Karpas-422 (cell line): ENCODE data around the gene NHERF2. TPM values are rescaled to one million over a fixed set of nuclear protein-coding genes. Genes with fewer than 3 reads are reported as not detected.

Source experiments
- DNase-seq: peaks from one replicate; pipeline ENCODE4 v3.0.0-alpha.2; 2015
- H2AFZ ChIP-seq: fragments of 200-600 bp; sonication (generic); 2 replicates; pipeline ENCODE4 v1.6.1; 2014; ENCODE audit warnings: antibody characterized with exemption, low read length, mixed read lengths
- H3K27ac ChIP-seq: fragments of 200-600 bp; sonication (generic); 2 replicates; pipeline ENCODE4 v1.5.1; 2014; ENCODE audit warnings: mild to moderate bottlenecking, low read length, moderate library complexity
- H3K27me3 ChIP-seq: fragments of 200-600 bp; sonication (generic); 2 replicates; pipeline ENCODE4 v1.6.1; 2014; ENCODE audit warnings: low read length, mixed read lengths
- H3K36me3 ChIP-seq: fragments of 200-600 bp; sonication (generic); 2 replicates; pipeline ENCODE4 v1.6.1; 2014; ENCODE audit warnings: low read length, mixed read lengths; ENCODE audit not compliant: insufficient read depth
- H3K4me1 ChIP-seq: fragments of 200-600 bp; sonication (generic); 2 replicates; pipeline ENCODE4 v1.6.1; 2014; ENCODE audit warnings: mild to moderate bottlenecking, low read length, mixed read lengths
- H3K4me2 ChIP-seq: fragments of 200-600 bp; sonication (generic); 2 replicates; pipeline ENCODE4 v1.6.1; 2014; ENCODE audit warnings: low read length, low read depth, mild to moderate bottlenecking; ENCODE audit not compliant: poor library complexity, severe bottlenecking
- H3K4me3 ChIP-seq: fragments of 200-600 bp; sonication (generic); 2 replicates; pipeline ENCODE4 v1.5.1; 2014; ENCODE audit warnings: mild to moderate bottlenecking, antibody characterized with exemption, low read length, mixed read lengths
- H3K79me2 ChIP-seq: fragments of 200-600 bp; sonication (generic); 2 replicates; pipeline ENCODE4 v1.6.1; 2014; ENCODE audit warnings: mild to moderate bottlenecking, low read length, mixed read lengths
- H3K9ac ChIP-seq: fragments of 200-600 bp; sonication (generic); 2 replicates; pipeline ENCODE4 v1.6.0; 2014; ENCODE audit warnings: low read length
- H3K9me2 ChIP-seq: fragments of 200-600 bp; sonication (generic), shearing (Covaris generic); replicated peaks from 2 replicates; pipeline ENCODE4 v1.6.0; 2014; ENCODE audit warnings: mild to moderate bottlenecking, low read length, moderate library complexity; ENCODE audit not compliant: insufficient read depth
- H3K9me3 ChIP-seq: fragments of 300-700, 200-600 bp; sonication (generic); 2 replicates; pipeline ENCODE4 v1.6.1; 2014; ENCODE audit warnings: low read length, mixed read lengths
- H4K20me1 ChIP-seq: fragments of 200-600 bp; sonication (generic); 2 replicates; pipeline ENCODE4 v1.6.1; 2014; ENCODE audit warnings: mild to moderate bottlenecking, antibody characterized with exemption, low read length, low read depth; ENCODE audit not compliant: insufficient read depth
- total RNA-seq: library from RNA; depleted of rRNA; stranded (reverse); fragments of >200 nt; shearing (Covaris generic); gene quantifications from 2 replicates; pipeline ENCODE4 v1.2.3, GENCODE V29; 2014; ENCODE audit warnings: low replicate concordance

NHERF2 gene
- total RNA-seq, 1 experiment from 2014 or later: not detected

DNA sequence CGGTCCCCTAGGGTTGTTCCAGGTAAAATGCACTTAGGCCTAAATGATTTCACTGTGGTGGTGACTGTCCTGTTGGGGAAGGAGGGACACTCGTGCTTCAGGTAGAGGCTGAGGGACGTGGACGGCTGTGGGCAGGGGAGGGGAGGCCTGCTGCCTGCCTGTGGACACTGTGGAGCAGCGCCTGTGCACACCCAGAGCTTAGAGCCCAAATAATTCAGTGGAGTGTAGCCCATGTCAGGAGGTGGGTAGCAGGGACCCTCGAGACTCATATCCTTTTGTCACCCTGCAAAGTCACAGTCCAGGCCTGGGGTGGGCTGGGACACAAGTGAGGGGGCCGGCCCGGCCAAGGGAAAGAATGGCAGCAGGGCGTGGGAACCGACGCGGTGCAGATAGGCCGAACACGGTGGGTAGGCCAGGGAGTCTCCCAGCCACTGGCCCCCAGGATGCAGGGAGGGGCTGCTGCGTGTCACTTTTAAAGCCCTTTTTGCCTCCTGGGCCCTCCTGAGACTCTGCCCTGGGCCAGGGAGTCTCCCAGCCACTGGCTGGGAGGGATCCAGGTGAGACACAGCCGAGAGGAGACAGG, 733 bp upstream of the NHERF2 start:
- Histone ChIP-seq H3K79me2 (no peaks in the 10 kb centered on the region), H4K20me1 (no peaks in the 10 kb centered on the region), H3K27me3 (no peaks in the 10 kb centered on the region), H3K4me3 (no peak overlapping the region), H3K4me1 (peaks cover 7% of the 10 kb centered on the region), H3K36me3 (no peaks in the 10 kb centered on the region), H3K4me2 (no peak overlapping the region), H3K9ac (no peak overlapping the region), H3K27ac (no peak overlapping the region), H3K9me2 (no peaks in the 10 kb centered on the region), H3K9me3 (no peaks in the 10 kb centered on the region), H2AFZ (no peak overlapping the region)
- no peak for DNase-seq

- Histone ChIP-seq H2AFZ (no peak overlapping the region), H3K27me3 (no peaks in the 10 kb centered on the region), H3K36me3 (no peaks in the 10 kb centered on the region), H3K4me3 (no peak overlapping the region), H4K20me1 (no peaks in the 10 kb centered on the region), H3K4me1 (peaks cover 7% of the 10 kb centered on the region), H3K9me2 (no peaks in the 10 kb centered on the region), H3K9ac (no peak overlapping the region), H3K9me3 (no peaks in the 10 kb centered on the region), H3K4me2 (no peak overlapping the region), H3K79me2 (no peaks in the 10 kb centered on the region), H3K27ac (no peak overlapping the region)
- DNase-seq: no peak
Observed at GRCh38 chr16:2027024-2028010, 615 bp downstream of the NHERF2 start.

DNA sequence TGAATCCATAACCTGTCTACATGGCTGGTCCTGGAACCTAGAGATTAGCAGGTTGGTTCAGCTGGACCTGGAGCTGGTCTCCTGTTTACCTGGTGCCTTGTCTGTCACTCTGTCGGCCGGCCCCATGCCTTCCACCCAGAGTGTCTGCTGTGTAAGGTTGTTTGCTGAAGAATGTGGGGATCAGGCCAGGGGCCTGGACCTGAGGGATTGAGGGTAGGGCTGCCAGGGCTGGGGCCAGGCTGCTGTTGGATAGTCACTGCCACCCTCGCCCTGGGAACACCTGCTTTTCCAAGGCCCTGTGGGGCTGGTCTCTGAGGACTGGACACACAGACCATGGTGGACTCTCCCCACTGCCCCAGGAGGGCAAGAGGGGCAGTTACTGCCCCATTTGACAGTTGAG, 1.4 kb downstream of the NHERF2 start:
- Histone ChIP-seq H3K27ac (no peak overlapping the region), H3K79me2 (no peaks in the 10 kb centered on the region), H3K9me2 (no peaks in the 10 kb centered on the region), H3K4me3 (no peak overlapping the region), H3K4me2 (no peak overlapping the region), H3K9me3 (no peaks in the 10 kb centered on the region), H3K9ac (no peak overlapping the region), H3K4me1 (peaks cover 4% of the 10 kb centered on the region; the same call in 1 of the 2 replicates), H2AFZ (no peak overlapping the region), H3K36me3 (no peaks in the 10 kb centered on the region), H4K20me1 (no peaks in the 10 kb centered on the region), H3K27me3 (no peaks in the 10 kb centered on the region)
- DNase-seq: no peak

DNA sequence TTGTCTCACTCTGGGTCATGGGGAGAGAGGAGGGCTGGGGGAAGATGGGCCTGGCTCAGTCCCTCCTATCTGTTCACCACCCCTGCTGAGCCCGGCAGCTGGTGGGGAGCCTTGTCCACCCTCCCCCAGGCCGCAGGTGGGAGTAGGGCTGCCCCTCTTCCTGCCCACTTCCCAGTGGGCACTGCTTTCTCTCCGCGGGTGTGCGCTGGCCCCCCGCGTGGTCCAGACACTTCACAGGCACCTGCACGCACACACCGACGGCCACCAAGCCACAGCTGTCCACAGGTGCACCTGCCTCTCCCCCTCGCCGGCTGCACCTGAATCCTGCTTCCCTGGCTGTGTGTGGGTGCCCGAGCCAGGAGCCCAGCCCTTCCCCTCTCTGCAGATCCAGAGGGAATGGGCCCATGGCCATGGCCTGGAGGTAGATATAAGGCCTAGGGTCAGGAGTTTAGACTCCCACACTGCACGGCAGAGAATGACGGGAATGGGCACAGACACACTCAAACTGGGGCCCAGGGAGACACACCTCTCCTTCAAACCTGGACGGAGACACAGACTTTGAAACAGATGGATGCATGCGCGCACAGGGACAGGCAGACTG, 2.0 kb downstream of the NHERF2 start:
- no peaks in the 10 kb centered on the region for H3K79me2 ChIP-seq
- DNase-seq: no peak
- no peak overlapping the region for H2AFZ ChIP-seq
- H3K27me3 ChIP-seq: no peaks in the 10 kb centered on the region
- H3K9ac ChIP-seq: no peak overlapping the region
- H3K4me2 ChIP-seq: no peak overlapping the region
- H3K4me3 ChIP-seq: no peak overlapping the region
- no peaks in the 10 kb centered on the region for H4K20me1 ChIP-seq
- no peaks in the 10 kb centered on the region for H3K9me2 ChIP-seq
- no peaks in the 10 kb centered on the region for H3K4me1 ChIP-seq
- no peak overlapping the region for H3K27ac ChIP-seq
- no peaks in the 10 kb centered on the region for H3K36me3 ChIP-seq
- H3K9me3 ChIP-seq: no peaks in the 10 kb centered on the region

GRCh38 chr16:2029350-2029749, 2.6 kb downstream of the NHERF2 start:
- H3K9me3 ChIP-seq: no peaks in the 10 kb centered on the region
- H3K4me3 ChIP-seq: no peak overlapping the region
- H3K9me2 ChIP-seq: no peaks in the 10 kb centered on the region
- no peak overlapping the region for H3K4me2 ChIP-seq
- H3K9ac ChIP-seq: no peak overlapping the region
- no peaks in the 10 kb centered on the region for H3K79me2 ChIP-seq
- no peak overlapping the region for H3K27ac ChIP-seq
- H2AFZ ChIP-seq: no peak overlapping the region
- no peaks in the 10 kb centered on the region for H3K27me3 ChIP-seq
- no peak for DNase-seq
- H4K20me1 ChIP-seq: no peaks in the 10 kb centered on the region
- no peaks in the 10 kb centered on the region for H3K36me3 ChIP-seq
- H3K4me1 ChIP-seq: no peaks in the 10 kb centered on the region

GRCh38 chr16:2030036-2030435, 3.3 kb downstream of the NHERF2 start:
- Histone ChIP-seq H4K20me1 (no peaks in the 10 kb centered on the region), H3K36me3 (no peaks in the 10 kb centered on the region), H3K4me1 (no peaks in the 10 kb centered on the region), H3K27ac (no peak overlapping the region), H2AFZ (no peak overlapping the region), H3K4me2 (no peak overlapping the region), H3K4me3 (no peak overlapping the region), H3K79me2 (no peaks in the 10 kb centered on the region), H3K27me3 (no peaks in the 10 kb centered on the region), H3K9ac (no peak overlapping the region), H3K9me3 (no peaks in the 10 kb centered on the region), H3K9me2 (no peaks in the 10 kb centered on the region)
- DNase-seq: no peak

DNA sequence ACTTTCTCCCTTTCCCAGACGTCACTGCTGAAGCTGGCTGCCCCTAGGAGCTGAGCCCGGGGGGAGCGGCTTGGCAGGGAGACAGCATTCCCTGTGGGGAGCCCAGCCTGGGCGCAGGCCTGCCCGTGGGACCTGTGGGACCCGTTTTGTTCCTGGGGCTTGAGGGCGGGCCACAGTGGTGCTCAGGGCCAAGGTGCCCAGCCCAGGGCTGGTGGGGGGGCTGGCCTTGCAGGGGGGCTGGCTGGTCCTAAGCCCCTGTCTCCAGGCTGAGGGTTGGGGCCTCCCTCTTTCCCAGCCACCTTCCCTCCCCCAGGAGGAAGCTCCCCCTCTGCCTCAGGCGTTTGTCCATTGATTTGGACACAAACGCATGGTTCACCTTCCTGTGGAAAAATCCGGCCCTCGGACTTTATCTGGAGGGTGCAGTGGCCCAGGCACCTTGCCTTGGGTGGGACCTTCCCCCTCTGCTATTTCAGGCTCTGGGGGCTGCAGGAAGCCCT, 4.4 kb downstream of the NHERF2 start:
- Histone ChIP-seq H3K4me1 (no peaks in the 10 kb centered on the region), H2AFZ (no peak overlapping the region), H3K9ac (no peak overlapping the region), H3K4me3 (no peak overlapping the region), H3K79me2 (no peaks in the 10 kb centered on the region), H4K20me1 (no peaks in the 10 kb centered on the region), H3K9me2 (no peaks in the 10 kb centered on the region), H3K27me3 (no peaks in the 10 kb centered on the region), H3K27ac (no peak overlapping the region), H3K9me3 (no peaks in the 10 kb centered on the region), H3K36me3 (no peaks in the 10 kb centered on the region), H3K4me2 (no peak overlapping the region)
- DNase-seq: no peak
